Uterus (tissue), 2 donors: Measurements from ENCODE around the gene RCAN1.

Experiments
- CTCF ChIP-seq, 4 experiments: fragments of 200-600 bp in 2 of 4; fragments of 450-650 bp in 2 of 4; sonication (generic) in 2 of 4; IDR thresholded peaks; one replicate each; pipeline ENCODE4 v1.5.1; 2016 to 2019; ENCODE audit warnings: antibody characterized with exemption in 4 of 4, mild to moderate bottlenecking in 2 of 4, moderate library complexity in 1 of 4
- POLR2A ChIP-seq, 2 donors: fragments of 450-650 bp; IDR thresholded peaks; one replicate each; pipeline ENCODE4 v1.6.1; 2016; ENCODE audit warnings: antibody characterized with exemption in 2 of 2, mild to moderate bottlenecking in 1 of 2, moderate library complexity in 1 of 2

GRCh38 chr21:34647555-34647954, 32.6 kb upstream of the RCAN1 start:
- no peak for TF ChIP-seq CTCF (IDR thresholded peaks at IDR 0.05)
- no peak for TF ChIP-seq POLR2A (IDR thresholded peaks at IDR 0.05)
